ENCODE data around the gene SV2B.

Gene SV2B

GRCh38 chr15:91235376-91235775 is 135.3 kb downstream of the SV2B start:
- DNase-seq (ENCODE audit: low read depth): no peak

DNA sequence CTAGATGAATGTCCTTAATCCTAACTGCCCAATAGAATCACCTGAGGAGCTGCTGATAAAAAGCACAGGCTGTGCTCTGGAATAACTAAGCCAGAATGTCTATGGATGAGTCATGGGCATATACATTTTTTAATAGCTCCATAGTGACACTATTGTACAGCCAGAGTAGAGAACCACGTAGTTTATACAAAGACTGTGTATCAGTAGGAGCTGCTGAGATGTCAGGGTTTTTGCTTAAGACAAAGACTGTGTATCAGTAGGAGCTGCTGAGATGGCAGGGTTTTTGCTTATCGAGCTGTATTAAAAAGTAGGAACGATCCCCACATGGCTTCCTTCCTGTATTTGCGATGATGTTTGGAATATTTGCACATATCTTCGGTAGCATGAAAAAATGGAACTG is 137.4 kb downstream of the SV2B start:
- no peak for DNase-seq (ENCODE audit: low read depth)

DNA sequence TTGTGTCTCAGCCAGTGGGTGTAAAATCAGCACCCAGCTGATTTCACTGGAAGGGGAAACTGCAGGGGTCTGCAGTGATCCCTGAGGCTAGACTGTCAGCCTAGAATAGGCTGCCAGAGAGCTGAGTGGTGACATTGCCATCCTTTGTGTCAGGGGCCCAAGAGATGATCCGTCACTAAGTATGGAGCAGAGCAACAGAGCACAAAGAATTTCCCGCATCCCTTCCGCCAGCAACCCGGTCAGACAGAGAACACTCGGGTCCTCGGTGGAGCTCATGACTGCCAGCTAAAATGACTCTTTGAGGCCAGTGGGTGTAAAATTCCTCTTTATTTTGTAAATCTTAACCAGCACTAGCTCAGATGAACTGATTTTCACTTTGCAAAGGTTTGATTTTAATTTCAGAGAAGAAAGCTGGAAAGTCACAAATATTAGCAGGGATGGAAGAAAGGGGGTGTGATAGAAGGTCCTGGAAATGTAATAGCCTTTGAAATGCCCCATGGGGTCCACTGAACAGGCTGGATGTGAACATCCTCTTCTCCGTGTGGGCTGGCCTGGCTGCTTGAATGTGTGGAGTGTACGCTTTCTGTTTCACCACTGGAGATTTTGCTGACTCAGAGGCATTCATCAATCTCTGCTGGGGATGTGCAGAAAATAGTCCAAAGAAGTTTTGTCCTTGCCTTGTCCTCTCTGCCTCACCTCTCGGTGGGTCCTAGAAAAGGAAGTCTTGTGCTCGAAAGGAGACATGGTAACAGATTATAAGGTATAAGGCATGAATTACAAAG is 138.8 kb downstream of the SV2B start:
- no peak for DNase-seq (ENCODE audit: low read depth)

DNA sequence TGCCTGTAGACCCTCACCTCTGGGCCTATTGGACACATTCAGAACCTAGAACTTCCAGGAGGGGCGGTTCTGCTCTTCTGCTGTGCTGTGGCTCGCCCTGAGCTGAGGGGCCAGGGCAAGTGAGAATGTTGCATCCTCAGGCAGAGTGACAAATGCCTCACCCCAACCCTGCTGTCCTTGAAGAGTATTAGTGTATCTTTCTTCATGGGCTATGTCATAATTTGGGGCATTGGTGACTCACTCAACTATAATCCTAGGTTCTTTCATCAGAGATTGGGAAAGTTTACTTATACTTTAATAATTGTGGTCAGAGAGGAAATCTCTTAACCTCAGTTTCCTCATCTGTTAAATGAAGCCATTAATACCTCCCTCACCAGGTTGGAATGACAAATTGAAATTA is 143.8 kb downstream of the SV2B start:
- no peak for DNase-seq (ENCODE audit: low read depth)

GRCh38 chr15:91244919-91245318 is 144.9 kb downstream of the SV2B start:
- DNase-seq (ENCODE audit: low read depth): no peak

- no peak for DNase-seq (ENCODE audit: low read depth)
Observed at GRCh38 chr15:91246998-91247397, 146.9 kb downstream of the SV2B start.

DNA sequence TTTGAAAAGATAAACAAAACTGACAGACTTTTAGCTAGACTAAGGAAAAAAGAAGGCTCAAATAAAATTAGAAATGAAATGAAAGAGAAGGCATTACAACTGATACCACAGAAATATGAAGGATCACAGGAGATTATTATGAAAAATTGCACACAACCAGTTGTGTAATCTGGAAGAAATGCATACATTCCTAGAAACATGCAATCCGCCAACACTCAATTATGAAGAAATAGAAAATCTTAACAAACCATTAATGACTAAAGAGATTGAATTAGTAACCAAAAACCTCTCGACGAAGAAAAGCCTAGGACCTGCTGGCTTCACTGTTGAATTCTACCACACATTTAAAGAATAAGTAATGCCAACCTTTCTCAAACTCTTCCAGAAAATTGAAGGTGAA is 149.5 kb downstream of the SV2B start:
- no peak for DNase-seq (ENCODE audit: low read depth)

- no peak for DNase-seq (ENCODE audit: low read depth)
Observed at GRCh38 chr15:91252322-91252721, 152.3 kb downstream of the SV2B start.

DNA sequence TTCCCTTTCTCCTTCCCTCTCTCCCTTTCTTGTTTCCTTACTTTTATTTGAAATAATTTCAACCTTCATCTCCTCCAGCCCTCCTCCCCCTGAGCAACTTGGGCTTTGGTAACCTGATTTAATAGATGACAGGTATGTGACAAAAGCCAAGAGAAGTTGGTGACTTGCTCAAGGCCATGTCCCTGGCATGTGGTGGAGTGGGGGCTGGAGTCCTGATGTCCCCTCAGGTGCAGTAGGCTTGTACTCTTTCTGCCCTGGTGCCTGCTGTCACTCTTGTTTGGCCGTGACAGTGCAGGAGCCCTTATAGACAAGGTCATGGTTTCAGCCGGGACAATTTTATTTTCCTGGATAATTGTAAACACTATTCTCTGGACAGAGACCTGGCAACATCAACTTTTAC is 152.7 kb downstream of the SV2B start:
- no peak for DNase-seq (ENCODE audit: low read depth)

DNA sequence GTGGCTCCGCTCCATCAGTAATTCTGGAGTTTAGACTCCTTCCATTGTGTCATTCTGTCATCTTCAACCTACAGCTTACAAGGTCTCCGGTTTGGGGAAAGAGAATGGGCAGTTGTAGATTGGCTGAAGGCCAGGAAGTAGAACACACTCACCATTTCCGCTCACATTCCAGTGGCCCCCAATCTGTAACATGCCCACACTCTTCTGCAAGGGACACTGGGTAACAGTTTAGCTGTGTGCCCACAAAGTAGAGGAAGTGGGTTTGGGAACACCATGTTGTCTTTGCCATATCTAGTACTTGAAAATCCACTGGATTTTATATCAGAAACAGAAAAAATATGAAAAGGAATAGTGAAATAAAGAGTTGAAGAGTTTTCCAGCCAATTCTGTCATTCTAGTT is 153.5 kb downstream of the SV2B start:
- DNase-seq (ENCODE audit: low read depth): no peak

- DNase-seq (ENCODE audit: low read depth): no peak
Observed at GRCh38 chr15:91254766-91255165, 154.7 kb downstream of the SV2B start.

DNA sequence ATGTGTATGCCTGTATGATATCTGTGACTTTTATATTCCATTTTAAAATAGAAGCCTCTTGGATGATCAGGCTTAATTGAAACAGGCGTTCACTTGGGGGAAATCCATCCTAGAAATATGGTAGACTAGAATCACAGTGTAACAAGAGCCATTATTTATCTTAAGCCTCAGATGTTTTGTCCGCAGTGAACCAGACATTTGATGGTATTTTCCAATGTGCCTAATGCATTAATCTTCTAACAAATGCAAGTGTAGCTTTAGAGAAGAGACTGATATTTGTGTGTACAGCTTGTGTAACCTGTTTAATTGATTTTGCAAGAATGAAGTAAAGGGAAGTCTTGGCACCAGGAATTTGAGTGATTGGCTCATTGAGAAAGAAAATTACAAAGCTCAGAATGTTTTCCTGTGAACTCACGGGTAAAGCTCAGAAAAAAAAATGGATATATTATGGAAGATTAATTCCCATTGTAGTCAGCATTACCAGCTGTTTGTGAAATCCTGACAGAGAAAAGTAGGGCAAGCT is 155.7 kb downstream of the SV2B start:
- DNase-seq (ENCODE audit: low read depth): no peak

- DNase-seq (ENCODE audit: low read depth): no peak
Observed at GRCh38 chr15:91257746-91258414, 157.8 kb downstream of the SV2B start.

DNA sequence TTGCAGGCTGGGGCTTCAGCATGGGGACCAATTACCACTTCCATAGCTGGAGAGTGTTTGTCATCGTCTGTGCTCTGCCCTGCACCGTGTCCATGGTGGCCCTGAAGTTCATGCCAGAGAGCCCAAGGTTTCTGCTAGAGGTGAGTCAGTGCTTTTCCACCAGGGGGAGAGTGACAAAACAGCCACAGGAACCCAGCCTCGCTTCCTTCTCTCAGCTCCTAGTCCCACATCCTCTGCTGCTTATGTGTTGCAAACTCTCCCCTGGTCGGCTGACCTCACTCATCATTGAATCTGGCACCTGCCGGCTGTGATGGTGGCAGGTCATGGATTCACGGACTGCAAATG is 158.3 kb downstream of the SV2B start:
- no peak for DNase-seq (ENCODE audit: low read depth)

GRCh38 chr15:91259077-91259476 is 159.0 kb downstream of the SV2B start:
- no peak for DNase-seq (ENCODE audit: low read depth)

GRCh38 chr15:91261345-91261744 is 161.3 kb downstream of the SV2B start:
- no peak for DNase-seq (ENCODE audit: low read depth)

- no peak for DNase-seq (ENCODE audit: low read depth)
Observed at GRCh38 chr15:91263632-91264531, 163.8 kb downstream of the SV2B start.

GRCh38 chr15:91264651-91265351 is 164.7 kb downstream of the SV2B start:
- DNase-seq (ENCODE audit: low read depth): no peak

DNA sequence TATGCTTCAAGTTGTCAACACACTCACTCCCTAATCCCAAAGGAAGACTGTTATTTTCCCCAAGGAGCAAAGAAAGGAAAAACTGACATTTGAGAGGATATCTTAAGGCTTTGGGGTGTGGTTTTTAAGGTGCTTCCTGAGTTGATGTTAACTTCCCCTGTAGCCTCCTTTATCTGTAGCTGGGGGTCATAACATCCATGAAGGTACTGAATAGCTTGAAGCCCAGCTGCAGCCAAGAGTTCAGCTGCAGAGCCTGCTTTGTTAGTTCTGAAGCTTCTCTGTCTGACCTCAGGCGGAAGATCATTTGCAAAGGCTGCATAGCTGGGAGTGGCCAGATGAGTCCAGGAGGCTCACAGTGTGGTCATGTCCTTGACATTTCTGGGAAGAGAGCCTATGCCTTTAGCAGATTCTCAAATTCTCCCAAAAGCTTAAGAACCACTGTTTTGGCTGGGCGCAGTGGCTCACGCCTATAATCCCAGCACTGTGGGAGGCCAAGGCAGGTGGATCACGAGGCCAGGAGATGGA is 165.4 kb downstream of the SV2B start:
- DNase-seq (ENCODE audit: low read depth): no peak

DNA sequence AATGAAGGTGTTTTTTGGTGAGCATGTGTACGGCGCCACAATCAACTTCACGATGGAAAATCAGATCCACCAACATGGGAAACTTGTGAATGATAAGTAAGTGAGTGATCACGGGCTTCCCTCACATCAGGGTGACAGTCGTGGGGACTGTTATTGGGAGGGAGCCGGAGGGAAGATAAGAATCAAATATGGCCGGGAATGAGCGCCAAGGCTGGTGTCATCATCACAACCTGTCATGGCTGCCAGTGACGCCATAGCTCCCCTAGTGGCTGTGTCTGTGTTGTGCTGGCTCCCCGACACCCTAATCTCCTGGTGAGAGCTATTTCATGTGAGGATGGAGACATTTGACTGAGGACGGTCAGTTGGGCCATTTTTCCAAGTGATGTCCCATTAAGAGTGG is 168.5 kb downstream of the SV2B start:
- DNase-seq (ENCODE audit: low read depth): no peak

DNA sequence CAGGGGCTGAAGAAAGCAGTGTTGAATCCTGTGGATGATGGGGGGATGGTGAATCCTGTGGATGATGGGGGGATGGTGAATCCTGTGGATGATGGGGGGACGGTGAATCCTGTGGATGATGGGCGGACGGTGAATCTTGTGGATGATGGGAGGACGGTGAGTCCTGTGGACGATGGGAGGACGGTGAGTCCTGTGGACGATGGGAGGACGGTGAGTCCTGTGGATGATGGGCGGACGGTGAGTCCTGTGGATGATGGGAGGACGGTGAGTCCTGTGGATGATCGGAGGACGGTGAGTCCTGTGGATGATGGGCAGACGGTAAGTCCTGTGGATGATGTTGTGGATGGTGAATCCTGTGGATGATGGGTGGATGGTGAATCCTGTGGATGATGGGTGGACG is 170.7 kb downstream of the SV2B start:
- no peak for DNase-seq (ENCODE audit: low read depth)

Data from fibroblast of the conjunctiva (primary cell).